MM.1S (cell line): ENCODE data around the gene RAB7A.

ENCODE experiments used
- DNase-seq: peaks from one replicate; pipeline ENCODE4 v3.0.0-alpha.2; 2015
- H2AFZ ChIP-seq: fragments of 300-600 bp; sonication (generic); 2 replicates; pipeline ENCODE4 v1.6.0; 2016; ENCODE audit warnings: antibody characterized with exemption, low read length
- H3F3A ChIP-seq: fragments of 300-600 bp; sonication (generic); 2 replicates; pipeline ENCODE4 v1.6.1; 2016; ENCODE audit warnings: mild to moderate bottlenecking, antibody characterized with exemption, low read length, moderate library complexity, mixed read lengths; ENCODE audit not compliant: insufficient read depth
- H3K27ac ChIP-seq: fragments of 300-600 bp; sonication (generic); 2 replicates; pipeline ENCODE4 v1.5.1; 2016; ENCODE audit warnings: mild to moderate bottlenecking, low read length
- H3K27me3 ChIP-seq: fragments of 300-600 bp; sonication (generic); replicated peaks from 2 replicates; pipeline ENCODE4 v1.6.0; 2016; ENCODE audit warnings: low read length; ENCODE audit not compliant: insufficient read depth
- H3K36me3 ChIP-seq: fragments of 300-600 bp; sonication (generic); replicated peaks from 2 replicates; pipeline ENCODE4 v1.6.1; 2016; ENCODE audit warnings: mild to moderate bottlenecking, low read length, mixed read lengths; ENCODE audit not compliant: insufficient read depth
- H3K4me1 ChIP-seq: fragments of 300-600 bp; sonication (generic); 2 replicates; pipeline ENCODE4 v1.6.1; 2016; ENCODE audit warnings: low read length, mixed read lengths
- H3K4me2 ChIP-seq: fragments of 300-600 bp; sonication (generic); 2 replicates; pipeline ENCODE4 v1.6.0; 2016; ENCODE audit warnings: low read depth, low read length
- H3K4me3 ChIP-seq: fragments of 300-600 bp; sonication (generic); 2 replicates; pipeline ENCODE4 v1.5.1; 2016; ENCODE audit warnings: low read length, mixed read lengths
- H3K79me2 ChIP-seq: fragments of 300-600 bp; sonication (generic); 2 replicates; pipeline ENCODE4 v1.6.1; 2016; ENCODE audit warnings: mixed run types, low read length, mixed read lengths
- H3K9ac ChIP-seq: fragments of 300-600 bp; sonication (generic); 2 replicates; pipeline ENCODE4 v1.6.1; 2016; ENCODE audit warnings: low read length, mixed read lengths
- H3K9me2 ChIP-seq: fragments of 300-600 bp; sonication (generic); replicated peaks from 2 replicates; pipeline ENCODE4 v1.6.1; 2016; ENCODE audit warnings: mild to moderate bottlenecking, low read length, mixed read lengths; ENCODE audit not compliant: insufficient read depth
- H3K9me3 ChIP-seq: fragments of 300-600 bp; sonication (generic); replicated peaks from 2 replicates; pipeline ENCODE4 v1.6.1; 2016; ENCODE audit warnings: mild to moderate bottlenecking, low read length, mixed read lengths; ENCODE audit not compliant: insufficient read depth
- H4K20me1 ChIP-seq: fragments of 300-600 bp; sonication (generic); 2 replicates; pipeline ENCODE4 v1.6.1; 2016; ENCODE audit warnings: mild to moderate bottlenecking, low read length, moderate library complexity, mixed read lengths; ENCODE audit not compliant: insufficient read depth
- EZH2 ChIP-seq: fragments of 300-600 bp; sonication (generic); optimal IDR thresholded peaks from 2 replicates; pipeline ENCODE3; 2017; ENCODE audit warnings: low read depth, mild to moderate bottlenecking, antibody characterized with exemption, low read length, mixed read lengths
- EZH2phosphoT487 ChIP-seq: fragments of 300-600 bp; sonication (generic); IDR thresholded peaks from 2 replicates; pipeline ENCODE4 v1.6.1; 2018; ENCODE audit warnings: antibody characterized with exemption, low read length
- TF ChIP-seq, protein P1 (sequence below): fragments of 300-600 bp; sonication (generic); IDR thresholded peaks from 2 replicates; pipeline ENCODE4 v1.5.1; 2016; ENCODE audit warnings: antibody characterized with exemption, low read length, mixed read lengths

Gene RAB7A

DNA sequence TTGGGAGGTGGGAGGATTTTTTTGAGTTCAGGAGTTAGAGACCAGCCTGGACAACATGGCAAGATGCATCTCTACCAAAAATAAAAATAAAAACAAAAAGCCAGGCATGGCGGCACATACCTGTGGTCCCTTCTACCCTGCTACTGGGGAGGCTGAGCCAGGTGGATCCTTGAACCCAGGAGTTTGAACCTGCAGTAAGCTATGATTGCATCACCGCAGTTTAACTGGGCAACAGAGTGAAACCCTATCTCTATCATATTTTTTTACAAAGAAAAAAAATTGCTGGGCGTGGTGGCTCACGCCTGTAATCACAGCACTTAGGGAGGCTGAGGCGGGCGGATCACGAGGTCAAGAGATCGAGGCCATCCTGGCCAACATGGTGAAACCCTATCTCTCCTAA, 39.5 kb upstream of the RAB7A start:
- no peaks in the 10 kb centered on the region for H3F3A ChIP-seq
- no peaks in the 10 kb centered on the region for H3K9me2 ChIP-seq
- no peak overlapping the region for H3K4me2 ChIP-seq
- H3K4me3 ChIP-seq = no peak overlapping the region
- no peak for DNase-seq
- H3K4me1 ChIP-seq = 0 out of 2 replicates have a peak, but pooled peaks cover 2% of the 10 kb centered on the region
- H3K27ac ChIP-seq = no peak overlapping the region
- H3K27me3 ChIP-seq = no peaks in the 10 kb centered on the region
- no peak overlapping the region for H3K9ac ChIP-seq
- H3K36me3 ChIP-seq = no peaks in the 10 kb centered on the region
- H3K79me2 ChIP-seq = no peaks in the 10 kb centered on the region
- no peak for TF ChIP-seq EZH2
- TF ChIP-seq, protein P1, sequence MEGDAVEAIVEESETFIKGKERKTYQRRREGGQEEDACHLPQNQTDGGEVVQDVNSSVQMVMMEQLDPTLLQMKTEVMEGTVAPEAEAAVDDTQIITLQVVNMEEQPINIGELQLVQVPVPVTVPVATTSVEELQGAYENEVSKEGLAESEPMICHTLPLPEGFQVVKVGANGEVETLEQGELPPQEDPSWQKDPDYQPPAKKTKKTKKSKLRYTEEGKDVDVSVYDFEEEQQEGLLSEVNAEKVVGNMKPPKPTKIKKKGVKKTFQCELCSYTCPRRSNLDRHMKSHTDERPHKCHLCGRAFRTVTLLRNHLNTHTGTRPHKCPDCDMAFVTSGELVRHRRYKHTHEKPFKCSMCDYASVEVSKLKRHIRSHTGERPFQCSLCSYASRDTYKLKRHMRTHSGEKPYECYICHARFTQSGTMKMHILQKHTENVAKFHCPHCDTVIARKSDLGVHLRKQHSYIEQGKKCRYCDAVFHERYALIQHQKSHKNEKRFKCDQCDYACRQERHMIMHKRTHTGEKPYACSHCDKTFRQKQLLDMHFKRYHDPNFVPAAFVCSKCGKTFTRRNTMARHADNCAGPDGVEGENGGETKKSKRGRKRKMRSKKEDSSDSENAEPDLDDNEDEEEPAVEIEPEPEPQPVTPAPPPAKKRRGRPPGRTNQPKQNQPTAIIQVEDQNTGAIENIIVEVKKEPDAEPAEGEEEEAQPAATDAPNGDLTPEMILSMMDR = no peak
- no peak for TF ChIP-seq EZH2phosphoT487
- no peaks in the 10 kb centered on the region for H3K9me3 ChIP-seq
- no peak overlapping the region for H2AFZ ChIP-seq
- H4K20me1 ChIP-seq = no peaks in the 10 kb centered on the region

DNA sequence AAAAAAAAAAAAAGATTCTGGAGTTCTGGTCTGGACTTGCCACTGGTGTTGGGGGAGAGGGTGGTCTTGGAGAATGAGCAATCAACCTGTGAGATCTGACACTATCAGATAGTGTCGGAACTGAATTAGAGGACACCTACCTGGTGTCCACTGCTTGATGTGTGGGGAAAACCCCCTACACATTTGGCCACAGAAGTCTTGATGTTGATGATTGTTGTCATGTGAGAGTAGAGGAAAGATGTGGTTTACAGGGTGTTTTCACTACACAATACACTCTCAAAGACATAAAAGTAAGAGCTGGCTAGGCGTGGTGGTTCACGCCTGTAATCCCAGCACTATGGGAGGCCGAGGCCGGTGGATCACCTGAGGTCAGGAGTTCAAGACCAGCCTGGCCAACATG, 36.9 kb upstream of the RAB7A start:
- H2AFZ ChIP-seq = no peak overlapping the region
- H3K9me3 ChIP-seq = no peaks in the 10 kb centered on the region
- no peak for TF ChIP-seq EZH2phosphoT487
- TF ChIP-seq, protein P1 = no peak
- no peak for TF ChIP-seq EZH2
- no peaks in the 10 kb centered on the region for H3K27me3 ChIP-seq
- DNase-seq = no peak
- H3K4me3 ChIP-seq = no peak overlapping the region
- H3K9me2 ChIP-seq = no peaks in the 10 kb centered on the region
- no peaks in the 10 kb centered on the region for H3F3A ChIP-seq
- no peaks in the 10 kb centered on the region for H3K36me3 ChIP-seq
- H3K4me1 ChIP-seq = no peaks in the 10 kb centered on the region
- no peak overlapping the region for H3K27ac ChIP-seq
- H3K4me2 ChIP-seq = no peak overlapping the region
- no peak overlapping the region for H3K9ac ChIP-seq
- H4K20me1 ChIP-seq = no peaks in the 10 kb centered on the region
- no peaks in the 10 kb centered on the region for H3K79me2 ChIP-seq

DNA sequence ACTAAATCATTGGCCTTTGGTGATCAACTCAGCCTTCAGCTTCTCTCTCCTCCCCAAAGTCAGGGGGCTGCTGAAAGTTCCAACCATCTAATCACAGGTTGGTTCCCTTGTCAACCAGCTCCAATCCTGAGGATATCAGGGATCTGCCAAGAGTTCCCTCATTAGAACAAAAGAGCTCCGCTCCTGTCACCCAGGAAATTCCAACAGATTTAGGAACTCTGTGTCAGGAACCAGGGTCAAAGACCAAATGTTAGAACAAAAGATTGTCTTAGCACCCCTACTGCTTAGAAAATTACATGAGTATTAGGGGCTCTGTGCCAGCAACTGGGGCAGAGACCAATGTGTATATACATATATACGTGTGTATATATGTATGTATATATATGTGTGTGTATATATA, 32.3 kb upstream of the RAB7A start:
- no peak for TF ChIP-seq EZH2phosphoT487
- TF ChIP-seq, protein P1 = no peak
- no peak for TF ChIP-seq EZH2
- Histone ChIP-seq H3K9ac (no peak overlapping the region), H2AFZ (no peak overlapping the region)

More for the DNA sequence above, 32.3 kb upstream of the RAB7A start:
- Histone ChIP-seq H3K9me3 (no peaks in the 10 kb centered on the region), H3K9me2 (no peaks in the 10 kb centered on the region), H3K36me3 (no peaks in the 10 kb centered on the region), H3K27ac (no peak overlapping the region), H3K4me3 (no peak overlapping the region), H3F3A (no peaks in the 10 kb centered on the region), H3K27me3 (no peaks in the 10 kb centered on the region), H3K4me1 (no peaks in the 10 kb centered on the region), H4K20me1 (no peaks in the 10 kb centered on the region), H3K79me2 (no peaks in the 10 kb centered on the region), H3K4me2 (no peak overlapping the region)
- no peak for DNase-seq
